HepG2 (cell line): ENCODE measurements around the gene ARFGEF2.

Source experiments
- DNMT1 ChIP-seq: sonication (generic); formaldehyde crosslinking; IDR thresholded peaks from 2 replicates; pipeline ENCODE4 v1.5.1; 2020; ENCODE audit warnings: mild to moderate bottlenecking, missing genetic modification reagents
- HNRNPK ChIP-seq: fragments of 200-400 bp; formaldehyde crosslinking; IDR thresholded peaks from 2 replicates; pipeline ENCODE4 v1.6.1; 2018; ENCODE audit warnings: low read length, low read depth, moderate library complexity, mild to moderate bottlenecking; ENCODE audit not compliant: poor library complexity, severe bottlenecking
- HOXA5 ChIP-seq: sonication (generic); formaldehyde crosslinking; IDR thresholded peaks from 2 replicates; pipeline ENCODE4 v1.4.0; 2020; ENCODE audit warnings: missing genetic modification reagents
- POLR2AphosphoS5 ChIP-seq: IDR thresholded peaks from 2 replicates; pipeline ENCODE4 v1.6.1; 2012; ENCODE audit warnings: low read depth, low read length
- RAD51 ChIP-seq: fragments of 450-650 bp; IDR thresholded peaks from 2 replicates; pipeline ENCODE4 v1.6.1; 2016; ENCODE audit warnings: borderline replicate concordance
- SMC3 ChIP-seq: IDR thresholded peaks from 2 replicates; pipeline ENCODE4 v1.6.1; 2011; ENCODE audit warnings: low read length, improper control_type of control experiment
- SNRNP70 ChIP-seq: fragments of 200-400 bp; formaldehyde crosslinking; IDR thresholded peaks from 2 replicates; pipeline ENCODE4 v1.6.1; 2017; ENCODE audit warnings: mild to moderate bottlenecking, low read depth, low read length, moderate library complexity
- ZNF256 ChIP-seq: sonication (generic); formaldehyde crosslinking; conservative IDR thresholded peaks from 2 replicates; pipeline ENCODE4 v1.4.0; 2020; ENCODE audit warnings: missing genetic modification reagents
- ZNF280D ChIP-seq: sonication (generic); formaldehyde crosslinking; IDR thresholded peaks from 2 replicates; pipeline ENCODE4 v1.5.1; 2020; ENCODE audit warnings: mild to moderate bottlenecking, missing genetic modification reagents
- ZNF546 ChIP-seq: sonication (generic); formaldehyde crosslinking; conservative IDR thresholded peaks from 2 replicates; pipeline ENCODE4 v1.8.1; 2023; ENCODE audit warnings: mild to moderate bottlenecking, missing genetic modification reagents
- ZNF720 ChIP-seq: sonication (generic); formaldehyde crosslinking; IDR thresholded peaks from 2 replicates; pipeline ENCODE4 v1.4.0; 2020; ENCODE audit warnings: missing genetic modification reagents
- ZNF788 ChIP-seq: sonication (generic); formaldehyde crosslinking; IDR thresholded peaks from 2 replicates; pipeline ENCODE4 v1.5.0; 2020; ENCODE audit warnings: mild to moderate bottlenecking, missing genetic modification reagents, borderline replicate concordance
- TF ChIP-seq, protein P1 (sequence below): sonication (generic); formaldehyde crosslinking; IDR thresholded peaks from 2 replicates; pipeline ENCODE4 v1.5.0; 2020; ENCODE audit warnings: mild to moderate bottlenecking, missing genetic modification reagents, moderate library complexity

- TF ChIP-seq, protein P1, sequence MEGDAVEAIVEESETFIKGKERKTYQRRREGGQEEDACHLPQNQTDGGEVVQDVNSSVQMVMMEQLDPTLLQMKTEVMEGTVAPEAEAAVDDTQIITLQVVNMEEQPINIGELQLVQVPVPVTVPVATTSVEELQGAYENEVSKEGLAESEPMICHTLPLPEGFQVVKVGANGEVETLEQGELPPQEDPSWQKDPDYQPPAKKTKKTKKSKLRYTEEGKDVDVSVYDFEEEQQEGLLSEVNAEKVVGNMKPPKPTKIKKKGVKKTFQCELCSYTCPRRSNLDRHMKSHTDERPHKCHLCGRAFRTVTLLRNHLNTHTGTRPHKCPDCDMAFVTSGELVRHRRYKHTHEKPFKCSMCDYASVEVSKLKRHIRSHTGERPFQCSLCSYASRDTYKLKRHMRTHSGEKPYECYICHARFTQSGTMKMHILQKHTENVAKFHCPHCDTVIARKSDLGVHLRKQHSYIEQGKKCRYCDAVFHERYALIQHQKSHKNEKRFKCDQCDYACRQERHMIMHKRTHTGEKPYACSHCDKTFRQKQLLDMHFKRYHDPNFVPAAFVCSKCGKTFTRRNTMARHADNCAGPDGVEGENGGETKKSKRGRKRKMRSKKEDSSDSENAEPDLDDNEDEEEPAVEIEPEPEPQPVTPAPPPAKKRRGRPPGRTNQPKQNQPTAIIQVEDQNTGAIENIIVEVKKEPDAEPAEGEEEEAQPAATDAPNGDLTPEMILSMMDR (CRISPR knock-in tag) = no peak
- TF ChIP-seq POLR2AphosphoS5 (no peak), ZNF280D (CRISPR knock-in tag) (no peak), SNRNP70 (no peak), ZNF788 (CRISPR knock-in tag) (no peak), ZNF256 (CRISPR knock-in tag) (no peak), SMC3 (no peak), HOXA5 (CRISPR knock-in tag) (no peak), RAD51 (no peak), DNMT1 (CRISPR knock-in tag) (no peak), HNRNPK (no peak), ZNF546 (CRISPR knock-in tag) (no peak), ZNF720 (no peak)
These were observed 24.5 kb downstream of the ARFGEF2 start for GRCh38 chr20:48945840-48946514.
